DMS153 treated with DMSO at 0.1 percent for 48 hours (cell line): ENCODE data around the gene EMSY.
"Not testable (repeated sequence)": the region's sequence is repeated elsewhere in the genome, so short reads cannot be mapped to it uniquely, and the experiment has no call there.

ENCODE experiments used
- DNase-seq: peaks from one replicate; lab custom pipeline; 2025; ENCODE audit not compliant: unreplicated experiment; lab: John Stamatoyannopoulos, UW

The EMSY gene

GRCh38 chr11:76444384-76445120 lies at the start of gene EMSY:
TSS of gene EMSY (plus strand) at chr11:76445018. CDS start at chr11:76446939, 1,921 bp downstream.
- peak; percentile 98 for DNase-seq

- no peak for DNase-seq
Observed at GRCh38 chr11:76395296-76395695, 49.5 kb upstream of the EMSY start.

DNA sequence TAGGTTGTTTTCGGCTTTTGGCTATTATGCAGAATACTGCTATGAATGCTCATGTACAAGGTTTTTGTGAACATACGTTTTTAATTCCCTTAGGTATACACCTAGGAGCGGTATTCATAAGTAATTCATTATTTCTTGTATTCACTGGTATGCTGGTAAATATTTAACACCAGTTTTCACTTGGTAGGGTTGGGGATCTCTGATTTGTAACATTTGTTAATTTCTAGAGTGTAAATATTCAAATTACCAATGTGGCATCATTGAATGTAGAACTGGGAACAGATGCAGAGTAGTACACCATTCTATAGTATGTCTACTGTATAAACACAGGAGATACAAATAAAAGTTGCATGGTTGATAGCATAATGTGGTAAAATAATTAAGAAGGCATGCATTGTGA lies 47.4 kb upstream of the EMSY start:
- DNase-seq: no peak

GRCh38 chr11:76400967-76401366 lies 43.9 kb upstream of the EMSY start:
- no peak for DNase-seq

DNA sequence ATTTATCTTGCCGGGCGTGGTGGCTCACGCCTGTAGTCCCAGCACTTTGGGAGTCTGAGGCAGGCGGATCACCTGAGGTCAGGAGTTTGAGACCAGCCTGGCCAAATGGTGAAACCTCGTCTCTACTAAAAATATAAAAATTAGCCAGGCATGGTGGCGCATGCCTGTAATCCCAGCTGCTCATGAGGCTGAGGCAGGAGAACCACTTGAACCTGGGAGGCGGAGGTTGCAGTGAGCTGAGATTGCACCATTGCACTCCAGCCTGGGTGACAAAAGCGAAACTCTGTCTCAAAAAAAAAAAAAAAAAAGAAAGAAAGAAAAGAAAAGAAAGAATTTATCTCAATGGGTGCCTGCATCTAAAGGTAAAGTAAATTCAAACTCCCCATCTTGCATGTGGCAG lies 43.3 kb upstream of the EMSY start:
- not testable (repeated sequence) for DNase-seq

- DNase-seq: no peak
Observed at GRCh38 chr11:76406359-76406758, 38.5 kb upstream of the EMSY start.

DNA sequence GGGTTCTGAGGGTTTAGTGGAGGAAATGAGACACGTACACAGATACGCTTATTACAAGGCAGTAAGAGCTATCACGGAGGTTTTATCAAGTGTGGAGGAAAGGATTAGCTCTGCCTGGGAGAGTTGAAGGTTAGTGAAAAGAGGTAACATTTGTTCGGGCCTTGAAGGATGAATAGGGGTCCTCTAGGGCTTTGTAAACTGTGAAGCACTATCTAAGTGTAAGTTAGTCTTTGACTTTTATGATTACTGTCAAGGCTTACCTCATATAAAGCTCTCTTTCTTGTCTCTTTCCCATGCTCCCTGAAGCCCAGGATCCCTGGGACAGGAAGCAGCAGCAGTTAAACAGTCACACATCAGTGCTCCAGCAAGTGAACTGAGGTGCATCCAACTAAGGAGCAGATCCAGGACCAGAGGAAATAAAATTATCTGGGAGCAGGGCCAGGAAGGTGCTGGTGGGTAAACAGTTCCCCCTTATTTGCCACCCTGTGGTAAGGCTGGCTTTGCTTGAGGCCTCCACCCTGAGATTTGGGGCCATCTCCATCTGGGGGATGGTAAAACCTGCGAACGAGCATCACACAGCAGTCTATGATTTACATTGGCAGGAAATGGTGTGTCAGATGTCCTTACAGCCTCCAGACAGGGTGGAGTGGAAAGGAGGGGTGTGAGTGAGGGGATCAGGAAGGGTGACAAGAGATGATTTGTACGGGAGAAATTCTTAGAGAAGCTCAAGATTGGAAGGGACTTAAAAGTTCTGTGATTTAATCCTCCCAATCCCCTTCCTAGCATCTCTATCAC lies 36.5 kb upstream of the EMSY start:
- DNase-seq: peak; percentile 72

- DNase-seq: no peak
Observed at GRCh38 chr11:76410851-76411357, 33.9 kb upstream of the EMSY start.

- DNase-seq: no peak
Observed at GRCh38 chr11:76415073-76415472, 29.7 kb upstream of the EMSY start.

DNA sequence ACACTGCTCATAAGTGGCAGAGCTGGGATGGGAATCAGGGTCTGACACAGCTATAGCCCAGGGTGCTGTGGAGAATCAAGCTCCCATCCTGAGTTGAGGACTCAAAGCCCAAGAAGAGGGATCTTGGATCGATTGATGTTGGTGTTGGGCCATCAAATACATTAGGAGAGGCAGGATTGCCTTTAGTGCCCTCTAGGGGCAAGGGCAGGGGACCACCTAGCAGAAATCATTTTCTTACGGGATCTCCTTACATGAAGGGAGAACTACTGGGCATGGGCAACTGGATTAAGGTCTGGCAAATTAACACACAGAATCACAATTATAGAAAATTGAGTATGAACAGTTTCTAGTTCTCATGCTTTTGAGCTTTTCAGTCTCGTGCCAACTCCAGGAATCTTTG lies 24.9 kb upstream of the EMSY start:
- no peak for DNase-seq

DNA sequence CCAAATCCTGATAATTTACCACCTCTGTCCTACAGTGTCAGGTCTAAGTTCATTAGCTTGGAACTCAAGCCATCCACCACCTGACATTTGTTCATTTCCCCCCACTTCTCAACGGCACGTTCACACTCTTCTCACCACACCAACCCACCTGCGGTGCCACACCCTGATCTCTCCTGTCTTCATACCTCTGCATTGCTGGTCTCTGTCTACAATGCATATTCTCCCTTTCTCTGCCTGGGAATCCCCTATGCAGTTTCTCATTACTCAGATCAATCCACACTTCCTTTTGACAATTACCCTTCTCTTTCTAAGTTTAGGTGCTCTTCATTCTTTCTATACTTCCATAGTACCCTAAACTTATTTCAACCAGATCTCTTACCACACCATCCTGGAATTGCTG lies 20.4 kb upstream of the EMSY start:
- DNase-seq: no peak

- no peak for DNase-seq
Observed at GRCh38 chr11:76424891-76425290, 19.9 kb upstream of the EMSY start.

DNA sequence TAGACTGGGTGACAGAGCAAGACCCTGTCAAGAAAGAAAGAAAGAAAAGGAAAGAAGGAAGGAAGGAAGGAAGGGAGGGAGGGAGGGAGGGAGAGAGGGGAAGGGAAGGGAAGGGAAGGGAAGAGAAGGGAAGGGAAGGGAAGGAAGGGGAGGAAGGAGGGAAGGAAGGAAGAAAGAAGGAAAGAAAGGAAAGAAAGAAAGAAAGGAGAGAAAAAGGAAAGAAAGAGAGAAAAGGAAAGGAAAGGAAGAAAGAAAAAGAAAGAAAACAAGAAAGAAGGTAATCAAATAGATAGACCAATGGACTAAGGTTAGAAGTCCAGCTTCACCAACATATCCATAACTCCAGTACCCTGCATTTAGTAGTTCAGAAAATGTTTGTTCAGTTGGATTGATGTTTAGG lies 18.2 kb upstream of the EMSY start:
- no peak for DNase-seq

GRCh38 chr11:76436020-76436419 lies 8.8 kb upstream of the EMSY start:
- DNase-seq: no peak

DNA sequence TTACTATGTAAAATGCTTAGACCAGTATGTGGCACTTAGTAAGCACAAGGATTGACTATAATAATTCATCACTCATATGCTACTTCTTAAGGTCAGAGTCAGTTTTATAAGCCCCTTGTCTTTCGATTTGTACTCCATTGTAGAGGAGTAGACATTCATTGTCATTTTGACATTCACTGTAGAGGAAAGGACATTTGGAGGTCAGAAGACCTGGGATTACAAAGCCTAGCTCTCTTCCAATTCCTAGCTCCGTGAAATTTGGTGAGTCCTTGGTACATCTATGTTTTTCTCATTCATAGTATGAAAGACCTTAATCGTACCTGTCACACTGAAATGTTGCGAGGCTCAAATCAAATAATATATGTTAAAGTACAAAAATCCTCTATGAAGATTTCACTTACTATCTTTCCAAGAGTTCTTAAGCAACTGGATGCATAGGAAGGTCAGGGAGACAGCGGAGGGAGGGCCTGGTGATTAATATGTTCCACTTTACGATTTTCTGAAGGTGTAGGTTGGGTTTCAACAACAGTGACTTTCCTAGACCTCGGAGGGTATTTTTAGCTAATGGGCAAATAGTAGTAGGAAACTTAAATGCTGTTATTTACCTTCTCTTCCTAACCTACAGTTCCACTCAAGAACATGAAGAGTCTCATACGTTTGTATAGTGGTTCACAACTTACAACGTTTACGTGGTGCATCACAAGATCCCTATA lies 1.4 kb upstream of the EMSY start:
- no peak for DNase-seq

- DNase-seq: no peak
Observed at GRCh38 chr11:76444065-76444383, 794 bp upstream of the EMSY start.

GRCh38 chr11:76445121-76446084 lies 585 bp downstream of the EMSY start:
- peak; percentile 42 for DNase-seq

DNA sequence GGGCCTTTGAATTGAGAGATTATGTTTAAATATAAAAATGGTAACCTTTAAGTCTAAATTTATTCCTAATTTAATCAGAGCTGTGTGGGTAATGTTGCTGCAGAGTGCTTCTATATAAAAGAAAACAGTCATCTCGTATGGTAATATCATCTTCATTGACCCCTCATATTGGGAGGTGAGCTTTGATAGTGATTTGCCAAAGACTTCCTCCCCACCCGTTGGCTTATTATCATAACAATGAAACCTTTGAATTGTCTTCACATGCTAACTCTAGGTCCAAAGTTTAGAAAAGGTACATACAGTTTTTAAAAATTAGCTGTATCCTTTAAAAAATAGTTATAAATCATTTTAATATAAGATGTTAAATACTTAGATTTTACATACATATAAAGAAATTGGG lies 3.7 kb downstream of the EMSY start:
- no peak for DNase-seq

DNA sequence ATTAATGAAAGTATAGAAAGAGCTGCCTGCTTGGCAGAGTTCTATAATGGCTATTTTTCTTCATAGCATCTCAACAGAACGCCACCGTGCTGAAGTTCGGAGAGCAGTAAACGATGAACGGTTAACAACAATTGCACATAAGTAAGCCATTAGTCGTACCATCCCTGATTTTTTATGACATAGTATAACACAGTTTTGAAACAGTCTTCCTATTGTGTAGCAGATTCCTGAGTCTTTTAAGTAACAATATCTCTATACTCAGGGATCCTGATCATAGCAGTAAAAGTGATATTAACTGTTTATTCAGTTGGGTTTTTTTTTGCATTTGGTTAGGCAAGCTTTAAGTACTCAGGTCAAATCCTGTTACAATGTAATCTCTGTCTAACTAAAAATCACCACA lies 8.4 kb downstream of the EMSY start:
- DNase-seq: no peak

DNA sequence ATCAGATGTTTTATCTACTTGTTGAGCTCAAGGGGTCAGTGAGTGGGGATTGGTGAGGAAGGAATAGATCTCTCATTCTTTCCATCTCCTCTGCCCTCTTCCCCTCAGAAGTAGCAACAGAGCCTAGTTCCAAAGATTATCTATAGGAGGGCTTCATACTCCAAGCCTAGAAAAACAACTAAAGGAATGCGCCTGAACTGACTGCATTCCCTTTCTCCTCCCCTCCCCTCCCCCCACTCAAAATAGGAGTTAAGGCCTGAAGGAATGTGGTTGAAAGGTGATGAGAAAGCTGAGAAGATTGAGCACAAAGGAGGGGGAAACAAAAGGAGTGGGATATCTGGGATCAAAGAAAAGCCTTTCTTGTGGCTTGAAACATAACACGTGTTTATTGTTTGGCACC lies 10.5 kb downstream of the EMSY start:
- no peak for DNase-seq

- no peak for DNase-seq
Observed at GRCh38 chr11:76455931-76456330, 11.1 kb downstream of the EMSY start.
